NCI-H1092 treated with DMSO at 0.1 percent for 48 hours (cell line): ENCODE measurements around the gene MANSC4.

Experiments
- DNase-seq: peaks from one replicate; lab custom pipeline; 2025; lab: John Stamatoyannopoulos, UW

MANSC4 gene

DNA sequence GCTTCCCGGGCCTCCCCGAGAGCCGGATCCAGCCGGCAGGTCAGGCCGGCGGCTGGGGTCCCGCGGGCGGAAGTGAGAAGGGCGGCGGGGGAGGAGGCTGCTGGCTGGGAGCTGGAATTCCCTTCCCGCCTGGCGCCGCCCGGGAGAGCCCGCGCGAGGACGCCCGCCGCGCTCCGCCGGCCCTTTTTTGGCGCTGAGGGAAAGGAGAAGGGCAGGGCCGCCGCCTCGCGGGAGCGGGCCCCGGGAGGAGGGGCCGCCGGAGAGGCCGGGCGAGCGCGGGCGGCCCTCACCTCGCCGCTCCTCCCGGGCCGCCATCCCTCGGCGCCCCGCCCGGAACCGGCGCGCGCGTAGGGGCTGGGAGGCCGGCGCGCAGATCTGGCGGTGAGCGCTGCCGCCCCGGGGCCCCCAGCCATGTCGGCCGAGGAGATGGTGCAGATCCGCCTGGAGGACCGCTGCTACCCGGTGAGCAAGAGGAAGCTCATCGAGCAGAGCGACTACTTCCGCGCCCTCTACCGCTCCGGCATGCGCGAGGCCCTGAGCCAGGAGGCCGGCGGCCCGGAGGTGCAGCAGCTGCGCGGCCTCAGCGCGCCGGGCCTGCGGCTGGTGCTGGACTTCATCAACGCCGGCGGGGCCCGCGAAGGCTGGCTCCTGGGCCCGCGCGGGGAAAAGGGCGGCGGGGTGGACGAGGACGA, at the start of gene MANSC4, which contains the start of gene KLHL42:
Gene MANSC4, minus strand, starts transcription at position 317 of the 692 bp plus-strand sequence. CDS start 8,960 bp downstream, outside the sequence.
Gene KLHL42, plus strand, starts transcription at position 314 of the 692 bp plus-strand sequence. Its CDS starts 98 bp downstream, at position 412.
- peak; percentile 77 for DNase-seq

DNA sequence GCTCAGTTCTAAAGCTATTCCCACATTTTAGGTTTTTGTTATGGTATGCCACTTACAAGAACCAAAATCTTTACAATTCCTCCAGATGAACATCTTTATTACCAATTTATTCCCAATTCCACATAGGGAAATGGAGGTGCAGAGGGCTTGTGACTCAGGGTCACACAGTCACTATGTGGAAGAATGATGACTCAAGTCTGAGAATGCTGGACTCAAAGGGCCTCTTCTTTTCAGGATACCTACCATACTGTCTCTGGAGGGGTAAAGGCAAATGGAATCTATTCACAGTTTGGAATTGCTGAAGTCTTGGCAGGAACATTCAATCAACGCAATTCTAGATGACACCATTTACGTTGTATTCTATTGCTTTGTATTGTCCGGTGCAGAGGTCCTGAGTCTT, 48.2 kb upstream of the MANSC4 start:
- no peak for DNase-seq

DNA sequence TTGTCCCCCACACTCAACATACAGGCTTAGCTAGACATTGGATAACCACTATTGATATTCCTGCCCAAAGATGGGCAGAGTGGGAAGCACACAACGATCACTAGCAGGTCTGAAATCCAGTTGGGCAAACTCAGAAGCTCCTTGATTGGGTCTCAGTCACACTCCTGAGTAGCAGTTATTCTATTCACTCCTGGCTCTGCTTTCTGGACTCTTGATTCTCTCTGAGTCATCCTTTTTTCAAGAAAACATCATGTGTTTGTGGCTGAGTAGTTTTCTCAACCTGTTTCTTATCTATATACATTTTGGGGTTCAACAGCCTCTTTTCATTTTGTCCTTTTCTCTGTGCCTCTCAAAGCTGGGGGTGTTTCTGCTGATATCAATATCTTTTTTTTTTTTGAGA, 46.0 kb upstream of the MANSC4 start:
- DNase-seq = no peak

DNA sequence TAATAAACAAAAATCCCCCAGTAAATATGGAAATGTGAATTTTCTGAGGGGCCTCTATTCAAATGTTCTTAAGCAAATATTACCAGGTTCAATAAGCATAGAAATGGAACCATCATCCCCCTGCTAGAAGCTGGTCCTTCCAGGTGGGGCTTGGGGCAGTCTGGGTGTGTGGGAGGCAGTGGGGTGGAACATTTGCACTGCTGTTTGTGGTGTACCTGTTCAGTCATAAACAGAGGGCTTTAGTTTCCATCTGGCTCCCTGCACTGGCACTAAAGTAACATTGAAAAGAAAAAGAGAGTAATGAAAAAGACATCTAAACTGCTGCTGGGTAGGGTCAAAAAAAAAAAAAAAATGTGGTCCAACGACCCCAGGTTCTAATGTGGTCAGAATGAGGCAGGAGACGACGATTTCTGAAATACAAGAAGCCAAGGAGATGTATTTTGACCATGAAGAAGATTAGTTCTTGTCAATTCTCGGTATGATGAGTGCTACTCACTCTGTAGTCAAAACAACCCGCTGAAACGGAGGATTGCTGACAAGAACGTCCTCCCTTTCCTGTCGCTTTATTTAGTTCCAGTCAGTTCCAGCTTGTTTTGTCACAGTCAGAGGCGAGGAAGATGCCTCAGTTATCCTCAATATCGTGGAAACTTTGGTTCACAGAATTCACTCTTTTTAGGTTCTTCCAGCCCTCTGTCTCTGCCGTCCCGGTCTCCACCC, 44.2 kb upstream of the MANSC4 start:
- DNase-seq = no peak

DNA sequence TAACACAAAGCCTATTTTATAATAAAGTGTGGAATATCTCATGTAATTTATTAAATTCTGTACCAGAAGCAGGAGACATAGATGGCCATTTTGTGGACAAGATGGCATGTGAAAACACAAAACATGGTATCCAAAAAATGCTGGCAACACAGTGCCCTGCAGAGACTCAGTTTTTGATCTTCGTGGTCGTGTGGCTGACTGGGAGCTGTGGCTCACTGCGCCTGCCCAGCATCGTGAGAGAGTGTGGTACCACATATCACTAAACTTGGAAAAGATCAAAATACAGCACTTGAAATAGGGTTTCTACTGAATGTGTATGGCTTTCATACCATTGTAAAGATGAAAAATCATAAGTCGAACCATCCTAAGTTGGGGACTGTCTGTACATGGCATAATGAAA, 43.0 kb upstream of the MANSC4 start:
- DNase-seq = no peak

DNA sequence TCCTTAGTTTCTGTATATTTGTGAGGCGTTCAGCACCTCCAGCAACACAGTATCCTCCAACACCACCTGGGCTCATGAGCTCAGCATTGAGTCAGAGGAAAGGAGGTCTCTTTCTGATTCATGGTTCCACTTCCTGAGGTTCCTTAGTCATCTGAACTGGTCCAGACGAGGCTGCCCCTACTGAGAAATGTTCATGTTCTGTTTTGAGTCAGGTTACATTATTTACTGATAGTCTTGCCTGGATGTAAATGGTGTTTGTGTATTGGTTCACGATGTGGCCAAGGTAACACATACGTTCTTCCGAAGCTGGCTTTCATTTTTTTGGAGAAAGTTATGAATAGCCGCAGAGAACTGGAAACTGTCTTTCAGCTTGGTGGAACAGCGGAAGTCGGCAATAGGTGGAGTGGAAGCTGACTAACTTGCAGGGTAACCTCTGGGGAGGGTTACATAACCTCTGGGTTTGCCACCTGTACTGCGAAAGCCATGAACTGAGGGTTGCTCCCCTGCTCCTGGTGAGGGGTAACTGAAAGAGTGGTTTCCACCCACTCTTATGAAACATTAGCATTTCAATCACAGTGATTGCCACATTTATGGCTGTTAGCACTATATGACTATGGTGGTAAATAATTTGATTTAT, 42.2 kb upstream of the MANSC4 start:
- DNase-seq = no peak

DNA sequence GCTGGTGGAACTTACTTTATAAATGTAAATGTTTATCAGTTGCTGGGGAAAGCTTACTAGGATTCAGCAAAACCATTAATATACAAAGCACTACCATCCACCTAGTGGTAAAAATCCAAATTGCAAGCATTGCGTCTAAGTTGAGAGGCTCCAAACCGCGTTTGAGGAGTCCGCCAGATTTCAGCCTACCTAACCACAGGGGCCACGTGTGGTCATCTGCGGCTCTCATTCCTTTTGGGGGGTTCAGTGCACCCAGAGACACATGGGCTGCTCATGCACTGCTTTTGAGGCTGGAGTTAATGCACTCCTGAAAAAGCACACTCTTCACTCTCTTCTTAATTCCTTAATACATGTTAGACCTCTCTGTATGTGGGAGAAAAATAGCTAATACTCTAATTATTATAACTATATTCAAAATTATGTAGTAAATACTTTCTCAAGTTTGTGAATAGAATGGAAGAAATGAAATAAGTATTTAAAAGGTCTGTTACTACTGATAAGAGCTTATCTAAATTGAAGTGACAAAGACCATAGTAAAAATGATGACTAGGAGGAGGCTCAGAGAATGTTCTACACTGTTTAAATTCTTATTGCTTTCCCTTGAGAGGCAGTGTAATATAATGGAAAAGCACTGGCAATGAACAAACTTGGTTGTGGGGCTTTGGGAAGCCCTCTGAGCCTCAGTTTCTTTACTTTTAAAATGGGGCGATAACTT, 41.4 kb upstream of the MANSC4 start:
- peak; percentile 44 for DNase-seq

DNA sequence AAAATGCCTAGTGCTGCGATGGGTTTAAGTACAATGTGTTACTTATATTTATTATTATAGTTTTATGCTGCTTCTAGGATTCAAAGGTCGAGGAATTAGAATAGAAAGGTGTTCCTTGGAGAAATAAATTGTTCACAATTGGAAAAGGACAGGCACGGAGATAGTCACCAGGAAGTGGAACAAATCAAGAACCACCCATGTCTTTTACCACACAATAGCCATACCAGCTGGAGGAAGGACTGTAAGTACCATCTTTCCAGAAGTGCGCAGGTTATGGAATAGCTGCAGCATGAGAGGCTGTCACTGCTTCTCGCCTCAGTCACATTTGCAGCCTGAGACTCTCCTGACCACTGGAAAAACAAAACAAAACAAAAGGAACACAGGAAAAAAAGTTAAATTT, 40.5 kb upstream of the MANSC4 start:
- DNase-seq = no peak

DNA sequence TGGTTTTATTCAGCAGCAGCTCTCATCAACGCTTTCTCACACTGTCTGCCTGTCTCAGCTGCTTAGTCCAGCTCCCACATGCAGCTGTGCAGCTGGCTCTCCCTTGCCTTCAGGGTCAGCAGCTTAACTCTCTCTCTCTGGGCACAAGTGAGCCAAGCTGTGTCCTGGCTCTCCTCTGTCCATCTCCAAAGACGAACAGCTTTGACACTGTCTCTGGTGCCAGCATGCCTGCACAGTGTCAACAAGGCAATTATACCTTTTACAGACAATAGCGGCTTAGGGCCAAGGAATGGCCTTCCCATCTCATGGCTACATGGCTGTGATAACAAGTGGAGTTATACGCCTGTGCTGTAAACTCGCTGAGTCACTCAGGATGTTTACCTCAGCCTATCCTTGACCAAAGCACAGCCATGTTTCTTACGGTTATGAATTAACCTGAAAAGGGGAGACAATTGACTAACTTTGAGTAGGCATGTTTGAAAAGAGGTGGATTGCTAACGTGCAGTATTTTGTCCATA, 38.4 kb upstream of the MANSC4 start:
- DNase-seq = no peak

DNA sequence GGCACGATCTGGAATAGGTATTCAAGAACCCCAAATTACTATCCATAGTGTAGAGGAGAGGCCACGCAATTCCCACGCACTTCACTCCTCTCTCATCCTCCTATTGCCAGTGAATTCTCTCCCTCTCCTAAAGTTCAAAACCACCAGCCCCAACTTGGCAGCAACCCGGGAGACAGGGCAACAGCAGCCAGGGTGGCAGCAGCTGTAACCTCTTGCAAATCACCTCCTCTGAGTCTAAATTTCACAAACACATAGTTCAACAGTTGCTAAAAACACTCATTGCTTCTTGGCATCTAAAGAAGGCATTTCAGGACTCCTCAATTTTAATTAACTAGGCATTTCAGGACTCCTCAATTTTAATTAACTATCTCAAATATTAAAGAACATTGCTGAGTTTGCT, 37.7 kb upstream of the MANSC4 start:
- DNase-seq = no peak

DNA sequence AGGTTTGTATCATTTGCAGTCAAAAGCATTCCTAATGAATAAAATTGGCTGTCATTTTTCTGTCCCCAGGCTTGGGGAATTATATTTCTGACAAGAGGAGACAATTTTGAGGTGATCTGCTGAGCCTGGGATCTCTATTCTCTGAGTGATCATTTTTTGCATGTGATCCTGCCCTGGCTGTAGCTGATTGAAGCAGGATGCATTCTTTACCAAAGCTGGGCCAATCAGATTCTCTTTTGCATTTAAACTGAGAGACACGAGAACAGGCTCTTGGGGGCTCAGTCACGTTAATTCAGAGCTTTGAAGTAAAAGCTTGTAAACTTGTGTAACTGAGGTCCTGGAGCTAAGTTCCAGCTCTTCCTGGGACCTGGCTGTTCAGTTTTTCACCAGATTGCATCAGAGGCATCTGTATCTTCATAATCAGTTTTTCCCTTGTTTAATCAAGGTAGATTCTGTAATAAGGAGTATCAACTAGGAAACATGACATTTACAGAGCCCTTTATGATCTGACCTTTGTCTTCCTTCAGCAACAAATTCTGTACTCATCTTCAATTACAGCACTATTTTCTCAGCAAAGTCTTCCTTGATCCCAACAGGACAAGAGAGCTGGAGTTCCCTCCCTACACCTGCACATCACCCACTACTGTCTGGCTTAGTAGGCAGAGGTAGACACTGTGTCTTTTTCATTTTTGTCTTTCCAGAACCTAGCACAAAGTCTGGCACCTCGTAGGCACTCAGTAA, 35.0 kb upstream of the MANSC4 start:
- DNase-seq = no peak

DNA sequence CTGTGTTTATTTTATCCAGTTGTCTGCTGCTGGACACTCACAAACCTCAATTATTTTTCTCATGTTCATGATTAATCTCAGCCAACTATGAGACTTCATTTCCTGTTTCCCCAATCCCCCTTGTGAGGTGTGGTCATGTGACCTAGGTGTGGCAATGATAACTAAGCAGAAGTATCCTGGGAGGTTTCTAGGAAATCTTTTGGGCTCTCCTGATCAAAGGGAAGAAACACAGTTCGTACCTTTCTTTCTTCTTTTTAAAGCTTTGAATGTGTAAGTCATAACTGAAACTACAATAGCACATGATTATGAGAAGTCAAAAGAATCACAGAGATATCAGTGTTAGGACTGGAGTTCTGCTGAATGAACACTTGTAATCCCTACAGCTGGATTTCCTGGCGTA, 34.4 kb upstream of the MANSC4 start:
- no peak for DNase-seq

DNA sequence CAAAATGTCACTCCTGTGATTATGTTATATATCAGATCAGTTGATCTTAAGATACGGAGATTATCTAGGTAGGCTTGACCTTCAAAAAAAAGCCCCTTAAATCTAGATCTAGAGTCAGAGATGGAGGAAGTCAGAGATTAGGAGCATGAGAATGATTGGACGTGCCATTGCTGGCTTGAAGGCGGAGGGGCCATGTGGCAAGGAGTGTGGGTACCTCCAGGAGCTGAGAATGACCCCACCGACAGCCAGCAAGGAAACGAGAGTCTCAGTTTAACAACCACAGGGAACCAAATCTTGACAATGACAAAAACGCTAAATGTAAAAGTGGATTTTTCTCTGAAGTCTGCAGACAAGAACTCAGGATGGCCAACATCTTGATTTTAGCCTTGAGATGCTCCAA, 32.5 kb upstream of the MANSC4 start:
- DNase-seq = no peak

DNA sequence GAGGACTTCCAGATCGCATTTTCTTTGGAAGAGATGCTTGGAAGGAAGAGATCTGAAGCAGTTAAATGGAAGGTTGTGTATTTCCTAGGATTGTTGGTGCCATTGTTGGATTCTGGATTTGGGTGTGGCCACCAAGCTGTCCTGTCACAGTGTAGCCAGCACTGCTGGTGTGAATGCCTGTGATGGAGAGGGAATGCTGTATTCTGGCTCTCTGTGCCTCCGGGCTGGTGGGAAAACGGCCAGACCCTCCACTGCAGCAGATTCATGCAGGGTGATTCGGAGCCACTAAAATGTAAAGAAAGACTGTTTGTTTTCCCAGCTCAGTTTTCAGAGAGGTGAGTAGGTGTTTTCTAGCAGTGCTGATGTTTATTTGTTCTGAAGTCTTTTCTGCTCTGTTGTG, 30.7 kb upstream of the MANSC4 start:
- DNase-seq = no peak

DNA sequence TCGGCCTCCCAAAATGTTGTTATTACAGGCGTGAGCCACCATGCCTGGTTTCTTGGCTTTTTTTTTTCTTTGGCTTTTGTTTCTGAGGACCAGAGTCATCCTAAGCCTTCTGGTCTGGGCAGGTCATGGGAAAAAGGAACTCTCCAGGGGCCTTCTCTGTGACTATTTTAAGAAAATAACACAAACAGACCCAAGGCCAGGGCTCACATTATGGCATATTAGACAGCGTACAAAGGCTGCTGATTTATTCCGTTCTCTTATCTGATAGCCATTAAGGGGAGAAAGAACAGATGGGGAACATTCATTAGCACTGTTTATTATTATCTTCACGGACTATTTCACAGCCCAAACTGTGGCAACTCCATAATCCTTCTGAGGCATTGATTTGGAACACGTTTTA, 28.8 kb upstream of the MANSC4 start:
- DNase-seq = no peak

DNA sequence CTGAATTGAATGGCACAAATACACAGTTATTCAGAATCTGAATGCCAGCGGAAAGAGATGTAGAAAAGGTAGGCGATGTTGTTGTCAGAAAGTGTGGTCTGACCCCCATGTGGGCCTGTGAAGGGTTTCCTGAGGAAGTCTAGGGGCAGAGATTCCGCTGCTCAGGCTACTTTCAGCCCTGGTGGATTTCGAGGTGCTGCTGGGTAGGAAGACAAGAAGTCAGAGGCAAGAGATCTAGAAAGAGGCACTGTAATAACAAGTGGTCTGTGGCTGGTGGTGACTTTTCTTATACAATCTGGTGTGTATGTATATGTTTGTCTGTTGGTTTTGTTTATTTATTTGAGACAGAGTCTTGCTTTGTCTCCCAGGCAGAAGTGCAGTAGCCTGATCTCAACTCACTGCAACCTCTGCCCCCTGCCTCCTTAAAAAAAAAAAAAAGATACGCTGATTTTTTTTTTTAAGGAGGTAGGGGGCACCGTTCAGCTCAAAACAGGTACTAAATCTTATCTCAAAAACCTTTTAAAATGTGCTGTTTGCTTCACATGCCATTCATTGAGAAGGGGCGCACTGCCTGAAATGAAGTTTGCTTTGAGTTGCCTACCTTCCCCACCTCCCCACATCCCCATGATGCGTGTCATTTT, 27.1 kb upstream of the MANSC4 start:
- no peak for DNase-seq

DNA sequence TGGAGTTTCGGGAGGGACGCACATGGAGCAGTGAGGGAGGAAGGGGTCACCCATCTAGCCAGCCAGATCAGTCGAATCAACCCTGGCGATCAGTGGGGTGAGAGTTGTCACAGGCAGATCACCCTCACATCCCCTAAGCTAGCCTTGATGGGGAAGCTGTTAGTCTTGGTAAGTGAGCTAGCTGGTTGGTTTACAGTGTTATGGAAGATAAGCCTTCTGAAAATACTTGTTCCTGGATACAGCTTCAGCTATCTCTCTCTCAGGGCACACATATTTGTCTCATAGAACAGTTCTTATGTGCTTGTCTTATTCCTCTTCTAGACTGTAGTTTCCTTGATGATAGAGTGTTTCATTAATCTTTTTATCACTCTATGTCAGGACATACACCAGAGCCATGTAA, 26.2 kb upstream of the MANSC4 start:
- DNase-seq = no peak

DNA sequence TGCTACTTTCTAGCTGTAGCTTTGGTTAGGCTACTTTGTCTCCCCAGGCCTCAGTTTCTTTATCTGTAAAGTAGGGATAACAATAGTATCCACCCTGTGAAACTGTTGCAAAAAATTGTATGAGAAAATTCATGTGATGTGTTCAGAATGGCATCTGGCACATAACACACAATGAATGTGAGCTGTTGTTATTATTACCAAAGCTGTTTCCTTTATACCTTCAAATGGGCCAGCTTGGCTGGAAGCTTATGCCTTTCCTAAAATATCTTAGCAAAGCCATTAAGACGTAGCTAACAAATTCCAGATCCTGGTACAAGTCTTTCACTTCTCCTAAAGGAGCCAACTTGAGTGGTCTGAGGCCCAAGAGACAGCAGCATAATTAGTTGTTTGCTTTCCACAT, 25.2 kb upstream of the MANSC4 start:
- no peak for DNase-seq

DNA sequence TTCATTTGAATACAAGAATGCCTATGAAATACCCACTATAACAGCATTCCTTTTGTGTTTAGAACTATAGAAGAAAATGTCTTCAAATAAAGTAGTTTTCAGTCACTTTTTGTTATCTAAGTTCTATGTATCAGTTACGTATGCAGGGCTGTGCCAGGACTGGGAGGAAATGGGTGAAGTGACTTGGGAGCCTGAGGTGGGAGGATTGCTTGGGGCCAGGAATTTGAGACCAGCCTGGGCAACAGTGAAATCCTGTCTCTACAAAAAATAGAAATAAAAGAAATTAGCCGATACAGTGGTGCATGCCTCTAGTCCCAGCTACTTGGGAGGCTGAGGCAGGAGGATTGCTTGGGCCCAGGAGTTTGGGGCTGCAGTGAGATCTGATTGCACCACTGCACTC, 22.9 kb upstream of the MANSC4 start:
- no peak for DNase-seq

DNA sequence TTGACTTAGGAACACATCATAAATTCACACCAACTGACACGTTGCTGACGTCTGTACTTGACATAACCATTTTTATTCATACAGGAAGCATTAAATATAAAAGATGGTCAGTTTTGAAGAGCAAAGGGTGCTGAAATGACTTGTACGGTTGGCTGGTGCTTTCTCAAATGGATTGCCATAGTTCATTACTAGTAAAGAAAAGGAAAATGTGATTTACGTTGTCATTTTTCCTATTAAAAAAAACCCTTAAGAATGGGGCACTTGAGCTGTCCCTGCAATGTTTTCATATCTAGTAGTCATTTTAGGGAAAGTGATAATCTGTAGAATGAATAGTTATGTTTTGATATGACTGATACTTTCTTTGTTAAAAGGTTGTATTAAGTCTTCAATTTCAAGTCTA, 22.5 kb upstream of the MANSC4 start:
- DNase-seq = no peak

DNA sequence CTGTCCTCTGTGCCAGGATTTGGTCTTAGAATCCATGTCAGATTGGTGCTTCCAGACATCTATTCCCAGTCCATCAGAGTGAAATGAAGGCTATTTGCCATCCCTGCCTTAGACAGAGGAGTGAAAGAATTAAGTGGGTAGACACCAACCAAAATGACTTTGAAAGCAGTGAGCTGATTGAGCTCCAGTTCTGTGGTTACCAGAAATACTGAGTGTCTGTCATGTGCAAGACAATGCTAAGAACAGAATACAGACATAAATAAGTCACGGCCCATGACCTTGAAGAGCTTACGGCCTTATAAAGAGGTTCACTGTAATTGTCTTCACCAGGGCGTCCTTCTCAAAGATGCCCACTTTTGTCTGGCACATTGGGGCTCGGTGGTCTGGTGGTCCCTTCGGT, 21.6 kb upstream of the MANSC4 start:
- no peak for DNase-seq
